Ishikawa (cell line): Measurements from ENCODE around the gene PTPRJ.

Source experiments
- CEBPB ChIP-seq: IDR thresholded peaks from 2 replicates; pipeline ENCODE4 v1.6.1; 2012
- CREB1 ChIP-seq: IDR thresholded peaks from 2 replicates; pipeline ENCODE4 v1.6.1; 2012; ENCODE audit warnings: low read depth
- EGR1 ChIP-seq: IDR thresholded peaks from 2 replicates; pipeline ENCODE4 v1.6.1; 2012
- EP300 ChIP-seq: IDR thresholded peaks from 2 replicates; pipeline ENCODE4 v1.6.1; 2012; ENCODE audit warnings: borderline replicate concordance
- FOXM1 ChIP-seq: IDR thresholded peaks from 2 replicates; pipeline ENCODE4 v1.6.1; 2012; ENCODE audit warnings: low read depth, borderline replicate concordance
- NFIC ChIP-seq: IDR thresholded peaks from 2 replicates; pipeline ENCODE4 v1.6.1; 2012
- RAD21 ChIP-seq: IDR thresholded peaks from 2 replicates; pipeline ENCODE4 v1.6.1; 2012; ENCODE audit warnings: low read depth
- TAF1 ChIP-seq: IDR thresholded peaks from 2 replicates; pipeline ENCODE4 v1.6.1; 2012; ENCODE audit warnings: low read depth, mild to moderate bottlenecking
- TCF12 ChIP-seq: IDR thresholded peaks from 2 replicates; pipeline ENCODE4 v1.6.1; 2012; ENCODE audit warnings: low read depth
- TEAD4 ChIP-seq: IDR thresholded peaks from 2 replicates; pipeline ENCODE4 v1.6.1; 2012
- YY1 ChIP-seq: IDR thresholded peaks from 2 replicates; pipeline ENCODE4 v1.6.1; 2012; ENCODE audit warnings: low read depth
- ZBTB7A ChIP-seq: IDR thresholded peaks from 2 replicates; pipeline ENCODE4 v1.6.1; 2012; ENCODE audit warnings: low read depth
- TF ChIP-seq, protein P1 (sequence below): IDR thresholded peaks from 2 replicates; pipeline ENCODE4 v1.6.1; 2012; ENCODE audit warnings: low read depth, mild to moderate bottlenecking
- TF ChIP-seq, protein P2 (sequence below): IDR thresholded peaks from 2 replicates; pipeline ENCODE4 v1.6.1; 2012
- TF ChIP-seq, protein P3 (sequence below): IDR thresholded peaks from 2 replicates; pipeline ENCODE4 v1.6.1; 2012

PTPRJ gene

DNA sequence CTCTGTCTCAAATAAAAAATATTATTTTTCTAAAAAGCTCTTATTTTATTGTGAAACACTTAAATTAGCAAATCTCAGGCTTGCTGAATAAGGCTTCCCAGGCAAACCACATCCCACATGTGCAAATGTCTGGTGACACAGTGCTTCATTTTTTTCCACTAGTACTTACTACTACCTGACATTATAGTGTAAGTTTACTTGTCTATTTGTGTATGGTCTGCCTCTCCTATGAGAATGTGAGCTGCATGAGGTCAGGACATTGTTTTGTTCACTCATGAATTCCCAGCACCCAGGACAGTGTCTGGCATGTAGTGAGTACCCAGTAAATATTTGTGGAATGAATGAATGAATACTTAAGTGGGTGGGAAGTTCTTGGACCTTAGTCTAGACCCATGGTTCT, 103.1 kb downstream of the PTPRJ start:
- no peak for TF ChIP-seq NFIC
- TF ChIP-seq, protein P1, sequence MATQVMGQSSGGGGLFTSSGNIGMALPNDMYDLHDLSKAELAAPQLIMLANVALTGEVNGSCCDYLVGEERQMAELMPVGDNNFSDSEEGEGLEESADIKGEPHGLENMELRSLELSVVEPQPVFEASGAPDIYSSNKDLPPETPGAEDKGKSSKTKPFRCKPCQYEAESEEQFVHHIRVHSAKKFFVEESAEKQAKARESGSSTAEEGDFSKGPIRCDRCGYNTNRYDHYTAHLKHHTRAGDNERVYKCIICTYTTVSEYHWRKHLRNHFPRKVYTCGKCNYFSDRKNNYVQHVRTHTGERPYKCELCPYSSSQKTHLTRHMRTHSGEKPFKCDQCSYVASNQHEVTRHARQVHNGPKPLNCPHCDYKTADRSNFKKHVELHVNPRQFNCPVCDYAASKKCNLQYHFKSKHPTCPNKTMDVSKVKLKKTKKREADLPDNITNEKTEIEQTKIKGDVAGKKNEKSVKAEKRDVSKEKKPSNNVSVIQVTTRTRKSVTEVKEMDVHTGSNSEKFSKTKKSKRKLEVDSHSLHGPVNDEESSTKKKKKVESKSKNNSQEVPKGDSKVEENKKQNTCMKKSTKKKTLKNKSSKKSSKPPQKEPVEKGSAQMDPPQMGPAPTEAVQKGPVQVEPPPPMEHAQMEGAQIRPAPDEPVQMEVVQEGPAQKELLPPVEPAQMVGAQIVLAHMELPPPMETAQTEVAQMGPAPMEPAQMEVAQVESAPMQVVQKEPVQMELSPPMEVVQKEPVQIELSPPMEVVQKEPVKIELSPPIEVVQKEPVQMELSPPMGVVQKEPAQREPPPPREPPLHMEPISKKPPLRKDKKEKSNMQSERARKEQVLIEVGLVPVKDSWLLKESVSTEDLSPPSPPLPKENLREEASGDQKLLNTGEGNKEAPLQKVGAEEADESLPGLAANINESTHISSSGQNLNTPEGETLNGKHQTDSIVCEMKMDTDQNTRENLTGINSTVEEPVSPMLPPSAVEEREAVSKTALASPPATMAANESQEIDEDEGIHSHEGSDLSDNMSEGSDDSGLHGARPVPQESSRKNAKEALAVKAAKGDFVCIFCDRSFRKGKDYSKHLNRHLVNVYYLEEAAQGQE = no peak
- no peak for TF ChIP-seq EP300
- no peak for TF ChIP-seq ZBTB7A
- TF ChIP-seq, protein P2, sequence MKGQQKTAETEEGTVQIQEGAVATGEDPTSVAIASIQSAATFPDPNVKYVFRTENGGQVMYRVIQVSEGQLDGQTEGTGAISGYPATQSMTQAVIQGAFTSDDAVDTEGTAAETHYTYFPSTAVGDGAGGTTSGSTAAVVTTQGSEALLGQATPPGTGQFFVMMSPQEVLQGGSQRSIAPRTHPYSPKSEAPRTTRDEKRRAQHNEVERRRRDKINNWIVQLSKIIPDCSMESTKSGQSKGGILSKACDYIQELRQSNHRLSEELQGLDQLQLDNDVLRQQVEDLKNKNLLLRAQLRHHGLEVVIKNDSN = no peak
- TF ChIP-seq TCF12 = no peak
- TF ChIP-seq CEBPB = no peak
- TF ChIP-seq, protein P3, sequence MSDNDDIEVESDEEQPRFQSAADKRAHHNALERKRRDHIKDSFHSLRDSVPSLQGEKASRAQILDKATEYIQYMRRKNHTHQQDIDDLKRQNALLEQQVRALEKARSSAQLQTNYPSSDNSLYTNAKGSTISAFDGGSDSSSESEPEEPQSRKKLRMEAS = no peak
- TF ChIP-seq EGR1 = no peak
- TF ChIP-seq CREB1 = no peak
- no peak for TF ChIP-seq TAF1
- no peak for TF ChIP-seq TEAD4

DNA sequence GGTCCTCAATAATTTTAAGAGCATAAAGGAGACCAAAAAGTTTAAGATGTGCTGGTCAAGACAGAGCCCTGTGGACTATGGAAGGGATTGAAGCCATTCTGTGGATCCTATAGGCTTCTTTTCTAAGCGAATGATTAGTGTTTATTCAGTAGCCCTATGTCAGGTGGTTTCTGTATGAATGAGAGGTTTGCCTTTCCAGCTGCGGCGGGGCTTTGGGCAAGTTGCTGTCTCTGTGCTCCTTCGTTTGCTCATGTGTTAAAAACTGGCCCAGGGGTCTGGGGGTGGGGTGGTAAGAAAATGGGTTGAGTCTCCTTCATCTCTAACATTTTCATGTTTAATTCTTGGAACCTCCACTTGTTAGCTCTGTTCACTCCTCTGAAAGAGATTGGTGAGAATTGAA, 105.3 kb downstream of the PTPRJ start:
- TF ChIP-seq TCF12 (no peak), NFIC (no peak), CEBPB (no peak)
- TF ChIP-seq, protein P2 = no peak

DNA sequence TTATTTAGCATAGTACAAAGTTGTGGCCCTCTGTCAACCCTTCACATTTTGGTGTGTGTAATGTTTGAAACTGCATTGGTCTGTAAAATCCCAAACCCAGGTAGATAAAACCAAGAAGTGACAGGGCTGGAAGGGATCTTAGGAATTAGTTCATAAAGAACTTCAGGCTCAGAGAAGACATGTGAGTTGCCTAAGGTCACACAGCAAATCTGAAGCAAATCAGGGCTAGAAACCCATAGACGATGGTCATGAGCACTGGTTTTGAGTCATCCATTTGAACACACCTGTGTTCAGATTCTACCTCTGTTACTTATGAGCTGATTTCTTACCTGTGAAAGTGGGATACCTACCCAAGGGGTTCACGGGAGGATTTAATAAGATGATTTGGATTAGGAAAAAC, 107.1 kb downstream of the PTPRJ start:
- TF ChIP-seq CREB1 (no peak), CEBPB (no peak), TEAD4 (no peak), ZBTB7A (no peak), EP300 (no peak), TCF12 (no peak), FOXM1 (no peak), EGR1 (no peak), TAF1 (no peak), RAD21 (no peak), NFIC (no peak), YY1 (no peak)
- TF ChIP-seq, protein P3 = no peak
- TF ChIP-seq, protein P2 = no peak
- TF ChIP-seq, protein P1 = no peak

DNA sequence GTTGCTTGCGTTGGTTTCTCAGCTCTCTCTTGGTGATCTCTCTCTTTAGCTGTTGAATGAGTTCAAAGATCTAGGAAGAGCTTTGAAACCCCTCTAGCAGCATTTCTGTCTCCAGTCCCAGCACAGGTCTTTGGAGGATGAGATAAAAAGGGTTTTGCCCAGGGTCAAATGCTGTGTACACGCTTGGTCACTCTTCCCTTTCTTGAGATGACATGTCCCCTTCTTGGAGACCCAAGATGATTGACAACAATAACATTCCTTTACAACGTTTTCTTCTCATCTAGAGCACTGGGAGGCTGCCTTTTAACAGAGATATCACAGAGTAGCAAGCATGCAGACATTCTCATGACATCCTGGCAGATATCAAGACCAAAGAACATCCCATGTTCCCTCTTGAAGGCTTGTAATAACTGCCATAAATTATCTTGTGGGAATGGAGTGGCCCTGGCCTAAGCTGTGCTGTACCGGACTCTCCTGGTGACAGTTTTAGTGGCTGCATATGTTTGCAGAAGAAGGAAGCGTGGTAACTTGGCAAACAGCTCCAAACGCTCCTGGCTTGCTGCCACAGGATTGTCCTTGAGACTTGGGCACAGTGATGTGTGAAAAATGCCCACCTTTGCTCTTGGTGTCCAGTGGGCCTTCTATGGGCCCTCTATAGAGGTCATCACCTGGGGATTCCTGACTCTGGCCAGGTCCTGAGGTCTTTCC, 107.8 kb downstream of the PTPRJ start:
- TF ChIP-seq CREB1 = no peak
- TF ChIP-seq, protein P2 = no peak
- TF ChIP-seq EGR1 = no peak
- no peak for TF ChIP-seq FOXM1

DNA sequence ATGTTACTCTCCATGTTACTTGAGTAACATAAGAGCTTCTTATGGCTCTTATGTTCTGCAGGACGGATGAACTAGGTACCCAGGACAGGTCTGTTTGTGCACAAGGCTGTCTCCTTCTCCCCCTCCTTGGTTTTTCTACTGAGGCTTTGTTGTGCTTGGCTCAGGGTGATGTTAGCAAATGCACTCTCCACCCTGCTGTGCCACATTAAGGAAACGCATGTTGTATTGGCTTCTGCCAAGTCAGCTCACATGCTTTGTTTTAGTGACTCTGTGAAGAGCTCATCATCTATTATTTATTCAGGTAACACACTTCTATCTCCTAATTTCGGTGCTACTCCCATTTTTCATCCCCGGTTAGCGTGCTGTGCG, 108.3 kb downstream of the PTPRJ start:
- TF ChIP-seq, protein P3 = 0 out of 2 replicates have a peak, but pooled peaks have one; percentile 23
- TF ChIP-seq NFIC (peak; percentile 46; the same call in 1 of the 2 replicates), YY1 (no peak)

DNA sequence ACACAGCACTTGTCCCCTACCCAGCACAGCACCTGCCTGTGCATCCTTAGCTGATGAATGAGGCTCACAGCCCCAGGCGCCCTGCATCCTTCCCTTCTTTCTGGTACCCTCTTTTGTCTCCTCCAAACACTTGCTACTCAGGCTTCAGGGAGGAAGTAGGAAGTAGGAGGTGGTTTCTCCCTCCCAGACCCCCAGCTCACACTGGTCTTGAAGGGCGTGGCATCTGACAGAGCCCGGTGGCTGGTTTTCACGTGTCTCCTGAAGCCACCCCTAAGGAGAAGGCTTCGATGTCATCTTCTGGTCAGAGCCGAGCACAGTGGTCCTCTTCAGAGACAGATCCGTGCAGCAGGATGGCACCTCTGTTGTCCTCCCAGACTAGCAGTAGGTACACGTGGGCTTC, 109.8 kb downstream of the PTPRJ start:
- TF ChIP-seq FOXM1 = no peak
- TF ChIP-seq CEBPB = no peak
- TF ChIP-seq YY1 = no peak
- no peak for TF ChIP-seq TAF1
- TF ChIP-seq ZBTB7A = no peak
- no peak for TF ChIP-seq NFIC
- TF ChIP-seq TCF12 = no peak
- TF ChIP-seq RAD21 = no peak
- TF ChIP-seq EGR1 = no peak
- TF ChIP-seq CREB1 = no peak
- TF ChIP-seq, protein P3 = no peak
- TF ChIP-seq EP300 = no peak
- TF ChIP-seq, protein P1 = no peak
- no peak for TF ChIP-seq TEAD4
- TF ChIP-seq, protein P2 = no peak
